LHCN-M2 (cell line): ENCODE data around the gene PLEKHN1. TPM values are rescaled to one million over a fixed set of nuclear protein-coding genes. Genes with fewer than 3 reads are reported as not detected.
"Not testable (repeated sequence)": the region's sequence is repeated elsewhere in the genome, so short reads cannot be mapped to it uniquely, and the experiment has no call there.

Source experiments
- DNase-seq: peaks from one replicate; pipeline ENCODE4 v3.0.0-alpha.2; 2012; ENCODE audit warnings: low read depth
- total RNA-seq: library from RNA; depleted of rRNA; stranded (reverse); fragments of >200 nt; gene quantifications from 2 replicates; pipeline ENCODE4 v1.2.3, GENCODE V29; 2014

PLEKHN1 gene
- total RNA-seq, 1 experiment from 2014 or later: 0.40 TPM

GRCh38 chr1:942411-942821 is 23.9 kb upstream of the PLEKHN1 start:
- DNase-seq: no peak

GRCh38 chr1:942864-943533 is 23.3 kb upstream of the PLEKHN1 start:
- no peak for DNase-seq

GRCh38 chr1:943545-944340 is 22.5 kb upstream of the PLEKHN1 start:
- no peak for DNase-seq

- DNase-seq: no peak
These were observed 21.6 kb upstream of the PLEKHN1 start for GRCh38 chr1:944341-945325.

- DNase-seq: no peak
These were observed 20.4 kb upstream of the PLEKHN1 start for GRCh38 chr1:945688-946556.

- DNase-seq: not testable (repeated sequence)
These were observed 19.5 kb upstream of the PLEKHN1 start for GRCh38 chr1:946811-947210.

GRCh38 chr1:947958-948357 is 18.3 kb upstream of the PLEKHN1 start:
- DNase-seq: no peak

GRCh38 chr1:950268-950667 is 16.0 kb upstream of the PLEKHN1 start:
- DNase-seq: no peak

GRCh38 chr1:950881-951280 is 15.4 kb upstream of the PLEKHN1 start:
- DNase-seq: no peak

- DNase-seq: no peak
These were observed 14.9 kb upstream of the PLEKHN1 start for GRCh38 chr1:951364-951763.

GRCh38 chr1:952201-952600 is 14.1 kb upstream of the PLEKHN1 start:
- DNase-seq: no peak

GRCh38 chr1:952603-953002 is 13.7 kb upstream of the PLEKHN1 start:
- DNase-seq: no peak

GRCh38 chr1:953524-954320 is 12.6 kb upstream of the PLEKHN1 start:
- DNase-seq: no peak

GRCh38 chr1:954927-955326 is 11.4 kb upstream of the PLEKHN1 start:
- DNase-seq: no peak

GRCh38 chr1:955474-955873 is 10.8 kb upstream of the PLEKHN1 start:
- DNase-seq: no peak

GRCh38 chr1:956636-957035 is 9.6 kb upstream of the PLEKHN1 start:
- DNase-seq: no peak

- peak; percentile 81 for DNase-seq
These were observed 7.2 kb upstream of the PLEKHN1 start, which contains the start of gene NOC2L for GRCh38 chr1:958823-959730. NOC2L (minus strand) TSS chr1:959256; CDS start chr1:959240, 16 bp downstream.

GRCh38 chr1:959731-960362 is 6.4 kb upstream of the PLEKHN1 start:
- DNase-seq: no peak
